Smooth muscle cell (in vitro differentiated cells): Measurements from ENCODE around the gene GOLT1A. TPM values are rescaled to one million over a fixed set of nuclear protein-coding genes. Genes with fewer than 3 reads are reported as not detected.

Source experiments
- DNase-seq: peaks from one replicate; lab custom pipeline; 2025; ENCODE audit not compliant: unreplicated experiment; lab: John Stamatoyannopoulos, UW
- H2AFZ ChIP-seq: fragments of 200-600 bp; sonication (generic); 2 replicates; pipeline ENCODE4 v1.6.0; 2016; ENCODE audit warnings: antibody characterized with exemption, low read depth, mild to moderate bottlenecking
- H3F3A ChIP-seq: fragments of 200-600 bp; sonication (generic); 2 replicates; pipeline ENCODE4 v1.6.0; 2017; ENCODE audit warnings: antibody characterized with exemption, low read depth
- H3K27ac ChIP-seq: fragments of 200-600 bp; sonication (generic); 2 replicates; pipeline ENCODE4 v1.5.1; 2016; ENCODE audit warnings: low read depth, mild to moderate bottlenecking
- H3K27me3 ChIP-seq: fragments of 200-600 bp; sonication (generic); 2 replicates; pipeline ENCODE4 v1.6.1; 2016; ENCODE audit warnings: low read depth, mild to moderate bottlenecking
- H3K36me3 ChIP-seq: fragments of 200-600 bp; sonication (generic); 2 replicates; pipeline ENCODE4 v1.5.1; 2016; ENCODE audit warnings: low read depth
- H3K4me1 ChIP-seq: fragments of 200-600 bp; sonication (generic); 2 replicates; pipeline ENCODE4 v1.5.1; 2016; ENCODE audit warnings: low read depth
- H3K4me2 ChIP-seq: fragments of 200-600 bp; sonication (generic); 2 replicates; pipeline ENCODE4 v1.6.0; 2016; ENCODE audit warnings: mild to moderate bottlenecking
- H3K4me3 ChIP-seq: fragments of 200-600 bp; sonication (generic); 2 replicates; pipeline ENCODE4 v1.5.1; 2016; ENCODE audit warnings: mild to moderate bottlenecking
- H3K79me2 ChIP-seq: fragments of 200-600 bp; sonication (generic); 2 replicates; pipeline ENCODE4 v1.6.0; 2016; ENCODE audit warnings: low read depth, mild to moderate bottlenecking
- H3K9ac ChIP-seq: fragments of 200-600 bp; sonication (generic); 2 replicates; pipeline ENCODE4 v1.6.0; 2016; ENCODE audit warnings: low read depth
- H3K9me3 ChIP-seq: fragments of 200-600 bp; sonication (generic); replicated peaks from 2 replicates; pipeline ENCODE4 v1.5.1; 2016; ENCODE audit warnings: low read depth
- H4K20me1 ChIP-seq: fragments of 200-600 bp; sonication (generic); 2 replicates; pipeline ENCODE4 v1.6.0; 2016; ENCODE audit warnings: low read depth
- WGBS: methylation state at CpG from one replicate; pipeline ENCODE4 v1.1.7; 2016; ENCODE audit warnings: low lambda C conversion rate; 5-methylcytosine and 5-hydroxymethylcytosine counted together
- polyA plus RNA-seq: library from polyadenylated mRNA; unstranded; fragments of >200 nt; fragmentation: Nextera tagmentation; extraction: Ambion mirVana; gene quantifications from 2 replicates; pipeline ENCODE4 v1.2.1, GENCODE V29; 2016
- total RNA-seq: library from RNA; depleted of rRNA; stranded (reverse); fragments of >200 nt; gene quantifications from 2 replicates; pipeline ENCODE4 v1.2.3, GENCODE V29; 2014
- TF ChIP-seq, protein P1 (sequence below): fragments of 200-600 bp; sonication (generic); IDR thresholded peaks from 2 replicates; pipeline ENCODE4 v1.5.1; 2017; ENCODE audit warnings: borderline replicate concordance, mild to moderate bottlenecking, antibody characterized with exemption; ENCODE audit not compliant: insufficient read depth, poor library complexity, severe bottlenecking

Gene GOLT1A
- total and polyA plus RNA-seq, 2 experiments from 2014 or later: 0.54 TPM; not detected in 1

DNA sequence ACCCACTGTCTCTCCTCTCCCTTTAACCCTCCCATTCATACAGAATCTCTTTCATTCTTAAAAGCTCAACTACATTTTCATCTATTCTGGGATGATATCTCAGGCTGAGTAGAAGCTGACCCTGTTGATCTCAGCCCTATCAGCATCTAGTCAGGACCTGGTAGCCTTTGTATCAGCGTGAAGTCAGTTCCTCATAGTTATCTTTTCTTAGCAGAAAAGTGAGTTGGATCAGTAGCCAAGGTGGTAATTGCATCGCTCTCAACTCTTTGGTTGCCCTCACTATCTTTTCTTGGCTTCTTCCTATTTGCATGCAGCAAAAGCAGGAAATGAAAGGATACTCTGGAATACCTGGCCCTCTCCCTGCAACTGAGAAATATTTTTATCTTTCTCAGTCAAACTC, 13.6 kb upstream of the GOLT1A start:
- Histone ChIP-seq H3K9ac (no peak overlapping the region), H3K4me2 (no peak overlapping the region), H3F3A (peaks cover 8% of the 10 kb centered on the region), H3K27me3 (no peaks in the 10 kb centered on the region), H3K27ac (no peak overlapping the region), H4K20me1 (no peaks in the 10 kb centered on the region), H3K79me2 (no peaks in the 10 kb centered on the region), H3K36me3 (no peaks in the 10 kb centered on the region), H3K9me3 (no peaks in the 10 kb centered on the region), H2AFZ (no peak overlapping the region), H3K4me1 (no peaks in the 10 kb centered on the region), H3K4me3 (no peak overlapping the region)
- TF ChIP-seq, protein P1, sequence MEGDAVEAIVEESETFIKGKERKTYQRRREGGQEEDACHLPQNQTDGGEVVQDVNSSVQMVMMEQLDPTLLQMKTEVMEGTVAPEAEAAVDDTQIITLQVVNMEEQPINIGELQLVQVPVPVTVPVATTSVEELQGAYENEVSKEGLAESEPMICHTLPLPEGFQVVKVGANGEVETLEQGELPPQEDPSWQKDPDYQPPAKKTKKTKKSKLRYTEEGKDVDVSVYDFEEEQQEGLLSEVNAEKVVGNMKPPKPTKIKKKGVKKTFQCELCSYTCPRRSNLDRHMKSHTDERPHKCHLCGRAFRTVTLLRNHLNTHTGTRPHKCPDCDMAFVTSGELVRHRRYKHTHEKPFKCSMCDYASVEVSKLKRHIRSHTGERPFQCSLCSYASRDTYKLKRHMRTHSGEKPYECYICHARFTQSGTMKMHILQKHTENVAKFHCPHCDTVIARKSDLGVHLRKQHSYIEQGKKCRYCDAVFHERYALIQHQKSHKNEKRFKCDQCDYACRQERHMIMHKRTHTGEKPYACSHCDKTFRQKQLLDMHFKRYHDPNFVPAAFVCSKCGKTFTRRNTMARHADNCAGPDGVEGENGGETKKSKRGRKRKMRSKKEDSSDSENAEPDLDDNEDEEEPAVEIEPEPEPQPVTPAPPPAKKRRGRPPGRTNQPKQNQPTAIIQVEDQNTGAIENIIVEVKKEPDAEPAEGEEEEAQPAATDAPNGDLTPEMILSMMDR: no peak
- WGBS: 100% methylated on average over 2 of the region's 2 CpGs
- DNase-seq: no peak

DNA sequence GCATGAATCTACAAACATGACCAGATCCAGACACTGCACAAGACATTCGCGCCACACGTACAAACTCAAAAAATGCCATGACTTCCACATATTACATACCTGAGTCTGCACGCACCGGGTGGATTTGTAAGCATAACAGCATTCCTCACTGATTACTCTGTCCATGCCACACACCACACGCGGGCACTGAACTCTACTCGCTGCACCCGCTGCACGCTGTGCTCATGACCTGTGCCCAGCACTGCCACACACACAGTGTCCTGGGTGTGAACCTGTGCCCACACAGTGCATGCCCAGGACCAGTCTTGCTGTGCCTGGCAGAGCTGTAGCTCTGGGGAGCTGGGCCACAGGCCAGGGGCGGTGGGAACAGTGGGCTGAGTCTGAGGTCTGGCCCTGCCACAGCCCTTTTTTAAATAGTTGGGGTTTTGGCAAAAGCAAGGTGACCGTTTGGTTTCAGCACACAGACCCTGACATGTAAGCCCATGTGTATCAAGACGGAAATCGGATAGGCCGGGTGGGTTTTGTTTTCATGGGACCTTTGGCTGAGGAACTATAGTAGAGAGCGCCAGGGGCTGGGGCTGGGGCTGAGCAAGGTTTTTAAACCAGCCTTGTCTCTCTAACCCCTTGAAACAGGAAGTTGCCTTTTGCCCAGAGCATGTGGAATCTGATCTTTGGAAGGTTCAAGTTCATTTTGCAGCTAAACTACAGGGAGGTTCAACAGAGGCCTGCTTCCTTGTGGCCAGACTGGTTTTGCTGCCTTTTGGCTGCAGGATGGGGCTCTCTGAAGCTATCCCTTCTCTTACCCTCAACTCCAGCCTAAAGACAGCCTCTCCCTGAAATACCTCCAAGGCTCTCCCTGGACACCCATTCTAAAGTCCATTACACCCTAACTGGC, 12.3 kb upstream of the GOLT1A start:
- Histone ChIP-seq H3F3A (peaks cover 8% of the 10 kb centered on the region), H3K27me3 (no peaks in the 10 kb centered on the region), H3K79me2 (no peaks in the 10 kb centered on the region), H3K27ac (peak overlapping the region; percentile 78), H3K9ac (no peak overlapping the region), H3K4me2 (no peak overlapping the region), H3K4me1 (no peaks in the 10 kb centered on the region), H3K9me3 (no peaks in the 10 kb centered on the region), H3K4me3 (no peak overlapping the region), H2AFZ (no peak overlapping the region), H3K36me3 (no peaks in the 10 kb centered on the region), H4K20me1 (no peaks in the 10 kb centered on the region)
- TF ChIP-seq, protein P1: no peak
- WGBS: 80% methylated on average over 16 of the region's 16 CpGs
- DNase-seq: no peak

DNA sequence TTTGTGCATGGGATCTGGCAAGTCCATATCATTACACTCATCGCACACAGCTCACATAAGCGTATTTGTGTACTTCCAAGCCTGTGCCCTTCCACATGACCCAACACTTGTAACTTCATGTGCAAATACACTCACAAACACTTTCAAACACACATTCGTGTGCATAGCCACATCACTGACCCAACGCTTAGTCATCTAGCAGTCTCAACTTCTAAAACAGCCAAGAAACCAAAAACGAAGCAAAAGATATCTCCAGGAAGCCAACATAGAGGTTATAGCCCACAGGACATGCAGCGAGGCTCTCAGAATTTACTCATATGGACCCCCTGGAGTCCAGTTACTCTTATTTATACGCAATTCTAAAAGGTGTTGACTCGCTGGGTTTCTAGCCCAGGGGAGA, 10.9 kb upstream of the GOLT1A start:
- Histone ChIP-seq H3K27ac (peak overlapping the region; percentile 78), H3K4me3 (no peak overlapping the region), H3K4me1 (no peaks in the 10 kb centered on the region), H3K27me3 (no peaks in the 10 kb centered on the region), H3K79me2 (no peaks in the 10 kb centered on the region), H3K9ac (no peak overlapping the region), H3F3A (peaks cover 8% of the 10 kb centered on the region), H2AFZ (no peak overlapping the region), H3K36me3 (no peaks in the 10 kb centered on the region), H3K4me2 (peak overlapping the region; percentile 66), H3K9me3 (no peaks in the 10 kb centered on the region), H4K20me1 (no peaks in the 10 kb centered on the region)
- TF ChIP-seq, protein P1: no peak
- WGBS: 53% methylated on average over 8 of the region's 8 CpGs
- no peak for DNase-seq
